K562 treated with DMSO at 1 percent for 24 hours (cell line): ENCODE results near the gene DPH7. TPM values are rescaled to one million over a fixed set of nuclear protein-coding genes. Genes with fewer than 3 reads are reported as not detected.

ENCODE experiments used
- total RNA-seq: library from RNA; unstranded; fragments of 300-600 nt; gene quantifications from 2 replicates; pipeline ENCODE4 v1.2.3, GENCODE V29; 2022; ENCODE audit warnings: low read depth; ENCODE audit not compliant: insufficient read depth

DPH7 gene
- total RNA-seq = 32.0 and 32.6 TPM in 2 replicates

DNA sequence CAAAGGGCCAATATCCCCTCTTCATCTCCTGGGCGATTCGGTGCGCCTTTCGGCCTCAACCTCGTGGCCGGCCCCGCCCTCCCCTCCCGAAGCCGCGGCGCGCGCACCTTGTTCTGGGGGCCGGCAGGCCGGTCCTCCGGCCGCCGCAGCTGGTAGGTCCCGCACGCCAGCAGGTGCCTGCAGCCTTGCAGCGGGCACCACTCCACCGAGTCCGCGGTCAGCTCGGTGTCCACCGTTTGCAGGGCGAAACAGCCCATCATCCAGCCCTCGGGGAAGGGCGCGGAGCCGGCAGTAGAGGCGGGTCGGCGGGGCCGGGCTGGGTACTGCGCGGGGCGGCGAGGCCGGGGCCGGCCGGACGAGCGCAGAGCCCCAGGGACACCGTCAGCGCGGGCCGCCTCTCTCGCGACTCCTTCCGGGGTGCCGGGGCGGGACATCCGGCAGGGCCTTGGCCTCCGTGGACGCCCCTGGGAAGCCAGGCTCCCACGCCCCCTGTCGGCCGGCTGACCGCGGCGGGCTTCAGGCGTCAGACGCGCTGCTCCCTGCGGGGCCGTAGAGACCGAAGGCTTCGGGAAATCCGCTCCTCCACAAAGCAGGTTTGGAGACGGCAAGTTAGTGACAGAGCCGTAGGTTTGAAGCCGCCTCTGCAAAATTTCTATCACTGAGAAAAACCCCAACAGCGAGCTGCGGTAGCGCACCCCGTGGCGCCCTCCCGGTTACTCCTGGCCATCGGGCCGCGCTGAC is at the start of gene DPH7:
DPH7 (minus strand) TSS at position 408 of the 741 bp plus-strand sequence; CDS start at position 260, 148 bp downstream.

GRCh38 chr9:137618105-137619067 is 39.7 kb upstream of the DPH7 start, which contains the start of gene EHMT1:
EHMT1 (plus strand) TSS chr9:137619005; CDS start chr9:137619029, 24 bp downstream.

GRCh38 chr9:137605121-137606004 is 26.6 kb upstream of the DPH7 start, which contains the start of gene ARRDC1:
ARRDC1 (plus strand) TSS chr9:137605686; CDS start chr9:137605718, 32 bp downstream.

GRCh38 chr9:137590469-137591383 is 12.0 kb upstream of the DPH7 start, which contains the start of gene ZMYND19:
ZMYND19 (minus strand) TSS chr9:137590512; CDS start chr9:137590263, 249 bp downstream.

GRCh38 chr9:137551264-137552021 is 27.3 kb downstream of the DPH7 start, which contains the start of gene MRPL41:
MRPL41 (plus strand) TSS chr9:137551879; CDS start chr9:137552082, 203 bp downstream.

DNA sequence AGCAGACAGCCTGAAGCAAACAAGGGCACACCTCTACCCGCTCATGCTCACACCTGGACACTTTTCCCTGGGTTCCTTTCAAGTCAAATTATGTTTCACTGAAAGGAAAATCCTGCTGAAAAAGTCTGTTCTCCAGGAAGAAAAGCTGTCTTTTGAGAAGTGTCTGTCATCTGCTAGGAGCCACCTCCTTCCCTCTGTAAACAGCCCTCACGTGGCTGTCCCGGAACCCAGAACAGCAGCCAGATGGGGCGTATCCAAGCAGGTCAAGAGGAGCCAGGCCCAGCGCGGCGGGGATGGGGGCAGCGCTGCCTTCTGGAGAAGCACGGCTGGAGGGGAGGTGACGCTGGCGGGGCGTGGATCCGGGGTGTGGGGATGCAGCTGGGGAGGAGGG is 28.5 kb downstream of the DPH7 start, which contains the start of gene PNPLA7:
PNPLA7 (minus strand) TSS at position 172 of the 391 bp plus-strand sequence. CDS start 205 bp downstream, outside the sequence.

Other genes with a start within 250 kb of the DPH7 start
- 12.1 and 16.9 TPM in 2 replicates for gene EXD3, start 155.8 kb downstream of the DPH7 start, total RNA-seq
- gene NOXA1, start 155.5 kb downstream of the DPH7 start, total RNA-seq = 1.9 and 2.1 TPM in 2 replicates
- 0.21 TPM in 1 of 2 replicates, not detected in the other for gene ENTPD8, start 137.6 kb downstream of the DPH7 start, total RNA-seq
- 54.0 and 55.9 TPM in 2 replicates for gene NSMF, start 119.6 kb downstream of the DPH7 start, total RNA-seq
- gene PNPLA7, start 28.5 kb downstream of the DPH7 start, total RNA-seq = 1.3 and 1.4 TPM in 2 replicates
- gene MRPL41, start 27.0 kb downstream of the DPH7 start, total RNA-seq = 146 and 147 TPM in 2 replicates
- gene ZMYND19, start 11.6 kb upstream of the DPH7 start, total RNA-seq = 51.3 and 54.1 TPM in 2 replicates
- 62.2 and 73.1 TPM in 2 replicates for gene ARRDC1, start 26.8 kb upstream of the DPH7 start, total RNA-seq
- gene EHMT1, start 40.1 kb upstream of the DPH7 start, total RNA-seq = 60.7 and 64.1 TPM in 2 replicates